ENCODE measurements around the gene YEATS4. TPM values are rescaled to one million over a fixed set of nuclear protein-coding genes. Genes with fewer than 3 reads are reported as not detected.

The YEATS4 gene
- total RNA-seq, 1 donor from 2014 or later = 27.3 TPM

GRCh38 chr12:69430942-69431590, 71.5 kb downstream of the YEATS4 start:
- no peaks in the 10 kb centered on the region for H3K4me1 Mint-ChIP-seq (ENCODE audit: low read depth, unreplicated experiment)
- no peaks in the 10 kb centered on the region for H3K27me3 Mint-ChIP-seq (ENCODE audit: unreplicated experiment)
- DNase-seq = no peak
- no peak overlapping the region for H3K27ac Mint-ChIP-seq (ENCODE audit: unreplicated experiment)
- H3K4me3 Mint-ChIP-seq (ENCODE audit: unreplicated experiment) = no peak overlapping the region
- no peaks in the 10 kb centered on the region for H3K36me3 Mint-ChIP-seq (ENCODE audit: unreplicated experiment)
- H3K9me3 Mint-ChIP-seq (ENCODE audit: unreplicated experiment) = peaks cover 1% of the 10 kb centered on the region
- TF ChIP-seq CTCF (IDR thresholded peaks at IDR 0.05; ENCODE audit: partially characterized antibody, unreplicated experiment) = no peak

- DNase-seq = no peak
- Mint-ChIP-seq H3K27me3 (ENCODE audit: unreplicated experiment) (no peaks in the 10 kb centered on the region), H3K4me3 (ENCODE audit: unreplicated experiment) (no peak overlapping the region), H3K4me1 (ENCODE audit: low read depth, unreplicated experiment) (no peaks in the 10 kb centered on the region), H3K36me3 (ENCODE audit: unreplicated experiment) (no peaks in the 10 kb centered on the region), H3K9me3 (ENCODE audit: unreplicated experiment) (peaks cover 1% of the 10 kb centered on the region), H3K27ac (ENCODE audit: unreplicated experiment) (no peak overlapping the region)
- TF ChIP-seq CTCF (IDR thresholded peaks at IDR 0.05; ENCODE audit: partially characterized antibody, unreplicated experiment) = no peak
Measured at GRCh38 chr12:69431591-69432222, 72.2 kb downstream of the YEATS4 start.

- Mint-ChIP-seq H3K27me3 (ENCODE audit: unreplicated experiment) (no peaks in the 10 kb centered on the region), H3K4me3 (ENCODE audit: unreplicated experiment) (no peak overlapping the region), H3K36me3 (ENCODE audit: unreplicated experiment) (no peaks in the 10 kb centered on the region), H3K4me1 (ENCODE audit: low read depth, unreplicated experiment) (no peaks in the 10 kb centered on the region), H3K27ac (ENCODE audit: unreplicated experiment) (no peak overlapping the region), H3K9me3 (ENCODE audit: unreplicated experiment) (peaks cover 1% of the 10 kb centered on the region)
- no peak for DNase-seq
- no peak for TF ChIP-seq CTCF (IDR thresholded peaks at IDR 0.05; ENCODE audit: partially characterized antibody, unreplicated experiment)
Measured at GRCh38 chr12:69433653-69434052, 74.1 kb downstream of the YEATS4 start.

- H3K9me3 Mint-ChIP-seq (ENCODE audit: unreplicated experiment) = no peaks in the 10 kb centered on the region
- H3K4me1 Mint-ChIP-seq (ENCODE audit: low read depth, unreplicated experiment) = no peaks in the 10 kb centered on the region
- H3K27me3 Mint-ChIP-seq (ENCODE audit: unreplicated experiment) = no peaks in the 10 kb centered on the region
- H3K27ac Mint-ChIP-seq (ENCODE audit: unreplicated experiment) = no peak overlapping the region
- no peaks in the 10 kb centered on the region for H3K36me3 Mint-ChIP-seq (ENCODE audit: unreplicated experiment)
- no peak for TF ChIP-seq CTCF (IDR thresholded peaks at IDR 0.05; ENCODE audit: partially characterized antibody, unreplicated experiment)
- DNase-seq = no peak
- H3K4me3 Mint-ChIP-seq (ENCODE audit: unreplicated experiment) = no peak overlapping the region
Measured at GRCh38 chr12:69435644-69436043, 76.1 kb downstream of the YEATS4 start.

GRCh38 chr12:69437073-69437472, 77.5 kb downstream of the YEATS4 start:
- no peak overlapping the region for H3K4me3 Mint-ChIP-seq (ENCODE audit: unreplicated experiment)
- peaks cover 2% of the 10 kb centered on the region for H3K9me3 Mint-ChIP-seq (ENCODE audit: unreplicated experiment)
- DNase-seq = no peak
- H3K27ac Mint-ChIP-seq (ENCODE audit: unreplicated experiment) = no peak overlapping the region
- H3K4me1 Mint-ChIP-seq (ENCODE audit: low read depth, unreplicated experiment) = no peaks in the 10 kb centered on the region
- TF ChIP-seq CTCF (IDR thresholded peaks at IDR 0.05; ENCODE audit: partially characterized antibody, unreplicated experiment) = no peak
- no peaks in the 10 kb centered on the region for H3K36me3 Mint-ChIP-seq (ENCODE audit: unreplicated experiment)
- H3K27me3 Mint-ChIP-seq (ENCODE audit: unreplicated experiment) = no peaks in the 10 kb centered on the region
